K562 treated with DMSO at 1 percent for 48 hours (cell line): ENCODE data around the gene LRRC37A. TPM values are rescaled to one million over a fixed set of nuclear protein-coding genes. Genes with fewer than 3 reads are reported as not detected.

ENCODE experiments used
- total RNA-seq: library from RNA; unstranded; fragments of 300-600 nt; gene quantifications from 2 replicates; pipeline ENCODE4 v1.2.3, GENCODE V29; 2022; ENCODE audit warnings: low replicate concordance; ENCODE audit errors: extremely low read depth

LRRC37A gene
- not detected in 2 replicates for total RNA-seq

DNA sequence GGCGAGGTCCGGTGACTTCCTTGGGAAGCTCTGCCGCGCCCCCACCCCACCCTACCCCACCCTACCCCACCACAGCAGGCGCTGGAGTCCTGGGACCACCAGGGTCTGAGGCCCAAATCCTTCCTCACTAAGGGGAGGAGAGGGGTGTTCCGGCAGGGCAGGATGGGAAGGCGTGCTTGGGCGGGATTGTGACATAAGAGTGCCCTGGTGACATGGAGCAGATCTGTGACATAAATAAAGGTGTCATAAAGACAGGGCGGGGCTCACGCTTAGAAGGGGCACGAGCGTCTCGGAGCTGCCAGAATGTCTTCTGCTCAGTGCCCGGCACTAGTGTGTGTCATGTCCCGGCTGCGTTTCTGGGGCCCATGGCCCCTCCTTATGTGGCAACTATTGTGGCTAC, at the start of gene LRRC37A:
Gene LRRC37A, plus strand, starts transcription at position 301 of the 400 bp plus-strand sequence. Its CDS starts 3 bp downstream, at position 304.

DNA sequence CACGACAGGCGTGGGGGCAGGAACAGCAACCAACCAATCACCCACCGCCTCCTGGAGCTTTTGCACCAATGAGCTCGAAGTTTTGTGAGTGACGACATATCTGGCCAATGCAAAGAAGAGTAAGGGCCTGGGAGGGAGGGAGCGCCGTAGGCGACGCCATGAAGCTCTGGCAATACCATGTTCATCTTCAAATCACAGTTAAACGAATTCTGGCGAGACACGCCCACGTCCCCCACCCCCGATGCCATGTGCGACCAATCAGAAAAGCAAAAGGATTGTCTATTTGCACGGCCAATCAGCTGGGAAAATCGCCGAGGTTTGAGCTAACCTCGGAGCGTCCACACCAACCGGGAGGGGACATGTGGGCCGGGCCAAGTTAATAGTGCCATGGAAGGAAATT, 66.8 kb downstream of the LRRC37A start, which contains the start of gene ARL17B:
Gene ARL17B, minus strand, starts transcription at position 12 of the 400 bp plus-strand sequence. CDS start 3,369 bp downstream, outside the sequence.

Other genes starting within 250 kb of the LRRC37A start
- gene KANSL1, start 101.7 kb upstream of the LRRC37A start, total RNA-seq, result not detected in 2 replicates
- gene ARL17B, start 66.6 kb downstream of the LRRC37A start, total RNA-seq, result not detected in 2 replicates
- not detected in 2 replicates for gene LRRC37A2, start 217.3 kb downstream of the LRRC37A start, total RNA-seq